ENCODE data around the gene RASA3.

RASA3 gene

DNA sequence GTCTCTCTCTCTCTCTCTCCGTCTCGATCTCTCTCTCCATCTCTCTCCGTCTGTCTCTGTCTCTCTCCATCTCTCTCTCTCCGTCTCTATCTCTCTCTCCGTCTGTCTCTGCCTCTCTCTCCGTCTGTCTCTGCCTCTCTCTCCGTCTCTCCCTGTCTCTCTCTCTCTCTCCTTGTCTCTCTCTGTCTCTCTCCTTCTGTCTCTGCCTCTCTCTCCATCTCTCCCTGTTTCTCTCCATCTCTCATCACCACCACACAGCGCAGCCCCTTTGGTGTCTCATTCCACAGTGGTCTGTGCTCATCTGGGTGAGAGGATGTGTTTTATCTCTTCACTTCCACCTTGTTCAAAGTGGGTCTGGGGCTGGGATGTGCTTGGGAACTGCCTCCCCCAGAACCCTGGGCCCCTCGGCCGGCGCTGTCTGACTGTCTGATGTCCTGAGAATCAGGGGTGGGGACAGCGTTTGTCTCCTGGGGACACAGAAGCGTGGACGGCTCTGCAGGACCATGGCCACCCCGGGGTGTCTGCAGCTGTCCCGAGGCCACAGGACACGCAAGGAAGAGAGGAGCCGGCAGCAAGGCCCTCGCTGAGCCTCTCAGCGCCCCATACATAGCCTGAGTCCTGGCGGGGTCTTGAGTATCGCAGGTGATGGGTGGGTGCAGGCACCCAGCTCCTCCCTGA, 118.3 kb downstream of the RASA3 start:
- no peak for DNase-seq

- no peak for DNase-seq
Observed at GRCh38 chr13:114013336-114013735, 119.1 kb downstream of the RASA3 start.

DNA sequence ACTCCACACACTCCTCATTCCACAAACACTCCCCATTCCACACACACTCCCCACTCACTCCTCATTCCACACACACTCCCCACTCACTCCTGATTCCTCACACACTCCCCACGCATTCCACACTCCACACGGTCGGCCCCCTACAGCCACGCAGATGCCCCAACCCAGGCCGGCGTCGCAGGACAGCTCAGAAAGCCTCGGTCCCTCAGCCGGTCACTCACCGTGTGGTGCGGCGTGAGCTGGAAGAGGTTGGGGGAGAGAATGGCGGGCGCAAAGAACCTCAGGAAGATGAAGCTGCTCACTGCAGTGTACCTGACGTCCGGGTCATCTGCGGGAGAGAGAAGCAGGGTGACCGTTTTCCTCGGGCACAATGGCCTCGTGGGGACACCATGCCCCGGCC, 119.5 kb downstream of the RASA3 start:
- DNase-seq: no peak

DNA sequence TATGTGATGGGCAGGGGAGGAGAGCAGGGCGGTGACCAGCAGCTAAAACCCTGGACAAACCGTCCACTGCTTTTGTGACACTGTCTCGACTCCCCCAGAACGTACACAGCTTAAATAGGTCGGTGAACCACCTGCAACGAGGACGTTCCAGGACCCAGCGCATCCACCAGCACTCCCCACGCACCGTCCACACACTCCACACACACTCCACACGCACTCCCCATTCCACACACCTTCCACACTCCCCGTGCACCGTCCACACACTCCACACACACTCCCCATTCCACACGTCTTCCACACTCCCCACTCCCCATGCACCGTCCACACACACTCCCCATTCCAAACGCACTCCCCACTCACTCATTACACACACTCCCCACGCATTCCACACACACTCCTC, 120.3 kb downstream of the RASA3 start:
- DNase-seq: no peak

DNA sequence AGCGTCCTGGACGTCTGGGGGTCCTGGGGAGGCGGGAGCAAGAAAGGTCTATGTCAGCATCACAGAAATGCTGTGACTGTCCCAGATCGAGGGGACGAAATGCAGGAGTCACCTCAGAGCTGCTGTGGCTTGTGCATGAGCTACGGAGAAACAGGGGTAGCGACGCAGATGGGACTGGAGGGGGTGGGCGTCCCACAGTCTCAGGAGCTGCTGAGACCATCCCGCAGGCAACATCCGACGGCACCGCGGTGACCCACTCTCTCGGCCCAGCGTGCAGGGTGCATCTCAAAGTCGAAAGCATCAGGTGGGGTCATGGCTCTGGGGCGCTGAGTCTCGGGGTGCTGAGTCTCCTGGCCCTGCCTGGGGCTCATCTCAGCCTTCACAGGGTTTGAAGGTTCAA, 121.2 kb downstream of the RASA3 start:
- no peak for DNase-seq

GRCh38 chr13:114010401-114011101, 121.9 kb downstream of the RASA3 start:
- no peak for DNase-seq

GRCh38 chr13:114009590-114010400, 122.6 kb downstream of the RASA3 start:
- no peak for DNase-seq

DNA sequence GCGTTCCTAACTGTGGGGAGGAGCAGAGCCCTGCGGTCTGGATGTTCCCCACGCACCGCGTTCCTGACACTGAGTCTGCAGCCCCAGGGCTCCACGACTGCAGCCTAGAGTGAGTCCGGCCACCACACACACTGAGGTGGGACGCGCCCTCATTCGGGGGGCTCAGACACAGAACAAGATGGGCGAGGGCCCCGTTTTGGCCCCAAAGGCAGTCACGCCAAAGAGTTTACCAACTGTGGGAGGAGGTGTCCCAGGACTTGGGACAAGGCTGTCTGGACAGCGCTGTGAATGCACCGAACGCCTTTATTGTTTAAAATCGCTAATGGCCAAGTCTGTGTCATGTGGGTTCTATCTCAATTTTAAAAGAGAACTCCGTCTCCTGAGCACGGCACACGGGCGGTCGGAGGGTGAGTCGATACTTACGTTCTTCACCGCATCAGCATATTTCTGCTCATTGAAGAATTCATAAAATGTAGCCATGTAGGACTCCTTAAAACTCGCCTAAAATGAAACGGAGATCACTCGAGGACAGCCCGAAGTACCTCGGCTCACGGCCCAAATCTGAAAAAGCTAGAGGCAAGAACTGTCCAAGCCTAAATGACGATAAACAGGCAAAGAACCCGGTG, 123.3 kb downstream of the RASA3 start:
- no peak for DNase-seq

DNA sequence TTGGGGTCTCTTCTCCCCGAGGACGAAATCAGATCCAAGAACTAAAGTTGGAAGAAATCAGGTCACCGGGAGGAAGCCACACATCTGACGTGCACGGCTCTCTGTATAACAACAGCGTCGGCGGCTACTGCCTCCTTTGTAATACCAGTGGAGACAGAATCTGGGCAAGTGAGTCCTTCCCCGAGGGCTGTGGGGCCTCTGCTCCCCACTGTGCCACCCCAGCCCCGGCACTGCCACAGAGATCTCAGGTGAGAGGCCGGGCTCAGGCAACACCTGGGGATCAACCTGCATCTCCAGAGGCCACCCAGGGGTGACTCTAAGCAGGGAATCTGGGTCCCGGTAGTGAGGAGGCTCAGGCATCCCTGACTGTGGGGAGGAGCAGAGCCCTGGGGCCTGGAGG, 124.9 kb downstream of the RASA3 start:
- DNase-seq: no peak

DNA sequence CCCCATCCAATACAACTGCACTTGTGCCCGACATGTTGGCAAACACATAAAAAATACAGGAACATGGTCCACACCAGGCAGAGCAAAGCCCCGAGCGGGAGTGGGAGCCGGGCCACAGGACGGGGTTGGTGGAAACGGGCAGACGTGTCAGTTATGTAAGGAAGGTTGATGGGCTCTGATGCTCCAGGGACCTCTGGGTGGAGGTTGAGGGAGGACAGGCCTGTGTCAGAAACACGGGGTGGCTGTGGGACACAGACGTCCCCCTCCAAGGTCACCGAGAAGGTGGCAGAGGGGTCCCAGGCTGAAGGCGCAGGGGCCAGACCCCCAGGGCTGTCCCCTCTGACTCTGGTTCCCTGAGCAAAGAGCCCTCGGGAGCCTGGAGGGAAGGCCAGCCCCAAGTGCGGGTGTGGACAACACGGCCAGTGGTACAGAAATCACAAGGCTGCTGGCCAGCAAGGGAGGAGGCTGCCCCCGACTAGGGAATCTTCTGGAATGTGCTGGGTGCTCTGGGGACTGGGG, 127.2 kb downstream of the RASA3 start:
- no peak for DNase-seq

DNA sequence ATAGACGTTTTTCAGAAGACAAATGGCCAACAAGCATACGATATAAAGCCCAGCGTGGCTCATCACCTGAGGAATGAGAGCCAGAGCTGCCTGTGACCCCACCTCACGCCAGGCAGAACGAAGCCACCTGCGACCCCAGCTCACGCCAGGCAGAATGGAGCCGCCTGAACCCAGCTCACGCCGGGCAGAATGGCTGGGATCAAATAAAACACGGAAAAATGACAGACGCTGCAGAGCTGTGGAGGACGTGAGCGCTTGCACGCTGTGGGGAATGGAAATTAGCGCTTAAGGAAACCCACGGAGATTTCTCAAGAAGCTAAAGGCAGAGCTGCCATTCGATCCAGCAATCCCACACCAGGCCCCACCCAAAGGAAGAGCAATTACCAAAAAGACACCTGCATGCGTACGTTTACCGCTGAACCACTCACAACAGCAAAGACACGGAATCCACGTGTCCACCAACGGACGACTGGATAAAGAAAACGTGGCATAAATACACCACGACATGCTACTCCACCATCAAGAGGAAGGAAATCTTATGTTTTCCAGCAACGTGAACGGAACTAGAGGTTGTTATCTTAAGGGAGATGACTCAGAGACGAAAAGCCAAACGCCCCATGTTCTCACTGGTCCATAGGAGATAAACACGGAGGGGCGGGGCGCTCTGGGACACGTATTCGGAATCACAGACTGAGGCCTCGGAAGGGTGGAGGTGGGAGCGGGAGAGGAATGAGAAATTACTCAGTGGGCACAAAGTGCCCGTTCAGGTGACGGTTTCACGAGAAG, 127.8 kb downstream of the RASA3 start:
- DNase-seq: no peak

DNA sequence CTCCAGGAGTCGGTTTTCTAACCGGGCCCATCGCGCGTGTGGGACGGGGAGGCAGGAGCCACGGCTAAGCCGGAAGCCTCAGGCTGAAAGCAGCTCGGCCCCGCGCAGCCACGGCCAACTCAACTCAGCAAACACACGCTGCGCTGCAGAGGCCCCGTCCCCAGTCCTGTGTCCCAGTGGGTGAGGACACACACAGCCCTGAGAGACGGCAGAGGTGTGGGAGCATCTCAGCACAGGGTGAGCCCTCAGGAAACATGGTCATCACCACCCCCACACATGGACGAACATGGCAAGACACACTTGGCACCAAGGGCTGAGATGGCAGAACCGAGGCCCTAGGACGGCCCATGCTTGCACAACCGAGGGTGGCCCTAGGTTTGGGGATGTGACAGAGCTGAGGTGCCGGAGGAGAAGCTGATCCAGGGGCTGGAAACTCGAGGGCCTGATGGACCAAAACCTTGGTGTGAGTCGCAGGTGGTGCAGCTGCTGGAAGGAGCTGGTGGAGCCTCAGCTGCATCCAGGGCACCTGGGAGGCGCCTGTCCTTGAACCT, 129.6 kb downstream of the RASA3 start:
- no peak for DNase-seq

GRCh38 chr13:114002009-114002544, 130.3 kb downstream of the RASA3 start:
- DNase-seq: no peak

DNA sequence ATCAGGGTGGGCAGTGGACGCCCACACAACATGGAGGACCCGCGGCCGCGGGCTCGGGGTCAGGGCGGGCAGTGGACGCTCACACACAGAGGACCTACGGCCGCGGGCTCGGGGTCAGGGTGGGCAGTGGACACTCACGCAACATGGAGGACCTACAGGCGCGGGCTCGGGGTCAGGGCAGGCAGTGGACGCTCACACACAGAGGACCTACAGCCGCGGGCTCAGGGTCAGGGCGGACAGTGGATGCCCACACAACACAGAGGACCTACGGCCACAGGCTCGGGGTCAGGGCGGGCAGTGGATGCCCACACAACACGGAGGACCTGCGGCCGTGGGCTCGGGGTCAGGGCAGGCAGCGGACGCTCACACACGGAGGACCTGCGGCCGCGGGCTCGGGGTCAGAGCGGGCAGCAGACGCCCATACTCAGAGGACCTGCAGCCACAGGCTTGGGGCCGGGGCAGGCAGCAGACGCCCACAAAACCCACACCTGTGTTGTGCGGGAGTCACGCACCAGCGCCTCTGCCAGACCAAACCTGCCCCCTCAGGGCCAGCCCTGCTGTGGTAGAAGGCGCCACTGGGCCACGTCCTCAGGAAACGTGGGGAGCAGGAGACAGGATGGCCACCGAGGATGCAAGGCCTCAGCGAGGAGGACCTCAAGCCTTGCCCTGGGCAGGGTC, 131.0 kb downstream of the RASA3 start:
- DNase-seq: no peak

DNA sequence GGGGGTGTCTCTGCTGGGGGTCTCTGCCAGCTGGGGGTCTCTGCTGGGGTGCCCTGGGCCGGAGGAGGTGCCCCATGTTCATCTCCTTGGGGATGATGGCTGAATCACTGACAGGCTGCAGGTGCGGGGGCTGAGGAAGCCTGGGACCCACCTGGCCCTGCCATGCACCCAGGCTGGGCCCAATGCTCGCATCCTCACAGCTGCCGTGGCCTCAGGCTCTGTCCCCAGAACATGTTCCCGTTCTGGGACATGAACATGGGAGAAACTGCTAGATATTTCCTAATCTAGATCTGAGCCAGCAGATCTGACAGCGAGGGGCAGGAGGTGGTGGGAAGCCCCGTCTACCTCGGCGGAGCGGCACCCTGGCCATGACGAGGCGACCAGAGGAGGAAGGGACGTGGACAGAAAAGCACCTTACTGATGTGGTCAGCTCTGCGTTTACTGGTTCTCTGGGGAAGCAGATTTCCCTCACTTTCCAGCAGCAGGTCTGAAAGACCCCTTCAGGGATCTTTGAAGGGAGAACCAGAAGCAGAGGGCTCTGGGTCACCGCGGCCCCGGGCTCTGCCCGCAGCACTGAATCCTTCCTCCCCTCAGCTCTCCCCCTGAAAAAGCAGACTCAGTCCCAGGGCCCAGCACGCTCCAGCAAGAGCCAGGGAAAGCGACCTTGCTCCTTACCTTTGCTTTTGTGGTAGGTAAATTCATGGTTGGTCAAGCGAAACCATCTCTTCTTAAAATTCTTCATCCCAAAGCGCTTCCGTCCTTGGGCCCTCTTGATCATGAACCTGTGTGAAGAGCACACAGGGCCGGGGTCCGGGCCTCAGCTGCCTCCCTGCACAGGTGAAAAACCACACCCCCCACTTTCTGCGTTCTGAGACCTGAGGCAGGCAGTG, 132.0 kb downstream of the RASA3 start:
- no peak for DNase-seq

DNA sequence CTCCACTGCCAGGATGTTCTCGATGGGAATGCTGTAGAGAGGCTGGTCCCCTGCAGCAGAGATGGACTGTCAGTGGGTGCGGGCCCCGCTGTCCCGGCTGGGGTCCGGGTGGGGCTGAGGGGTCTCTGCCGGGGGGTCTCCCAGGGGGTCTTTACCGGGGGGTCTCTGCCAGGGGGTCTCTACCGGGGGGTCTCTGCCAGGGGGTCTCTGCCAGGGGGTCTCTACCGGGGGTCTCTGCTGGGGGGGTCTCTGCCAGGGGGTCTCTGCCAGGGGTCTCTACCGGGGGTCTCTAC, 132.9 kb downstream of the RASA3 start:
- DNase-seq: no peak

DNA sequence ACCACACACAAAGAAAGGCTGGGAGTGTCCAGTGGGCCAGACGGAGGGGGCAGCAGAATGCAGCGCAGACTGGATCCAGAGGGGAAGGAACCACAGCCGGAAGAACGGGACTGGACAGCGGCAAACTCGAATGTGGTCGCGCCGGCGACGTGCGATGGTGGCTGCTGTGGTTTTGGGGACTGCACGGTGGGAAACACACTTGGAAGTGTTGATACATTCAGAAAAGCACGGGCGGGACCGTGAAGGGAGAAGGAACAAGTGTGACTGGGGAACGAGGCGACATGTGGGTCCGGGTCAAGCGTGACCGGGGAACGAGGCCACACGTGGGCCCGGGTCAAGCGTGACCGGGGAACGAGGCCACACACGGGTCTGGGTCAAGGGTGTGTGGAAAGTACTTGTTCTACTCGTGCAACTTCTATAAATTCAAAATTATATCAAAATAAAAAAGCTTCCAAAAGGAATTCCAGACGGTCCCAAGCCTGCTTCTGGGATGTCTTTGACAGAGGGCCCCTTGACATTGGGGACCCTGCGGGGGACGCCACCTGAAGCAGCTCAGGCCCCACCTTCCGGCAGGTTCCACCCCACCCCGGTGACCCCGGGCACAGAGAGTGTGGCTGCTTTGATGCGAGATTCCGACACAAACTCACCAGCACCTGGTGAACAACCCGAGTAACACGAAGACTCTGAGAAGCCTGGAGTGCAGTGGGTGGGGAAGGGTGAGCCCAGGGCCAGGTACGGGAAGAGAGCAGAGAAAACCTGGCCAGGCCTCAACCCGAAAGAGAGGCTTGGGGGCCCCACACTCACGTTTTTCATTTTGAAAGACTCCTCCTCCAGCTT, 133.4 kb downstream of the RASA3 start:
- DNase-seq: no peak

DNA sequence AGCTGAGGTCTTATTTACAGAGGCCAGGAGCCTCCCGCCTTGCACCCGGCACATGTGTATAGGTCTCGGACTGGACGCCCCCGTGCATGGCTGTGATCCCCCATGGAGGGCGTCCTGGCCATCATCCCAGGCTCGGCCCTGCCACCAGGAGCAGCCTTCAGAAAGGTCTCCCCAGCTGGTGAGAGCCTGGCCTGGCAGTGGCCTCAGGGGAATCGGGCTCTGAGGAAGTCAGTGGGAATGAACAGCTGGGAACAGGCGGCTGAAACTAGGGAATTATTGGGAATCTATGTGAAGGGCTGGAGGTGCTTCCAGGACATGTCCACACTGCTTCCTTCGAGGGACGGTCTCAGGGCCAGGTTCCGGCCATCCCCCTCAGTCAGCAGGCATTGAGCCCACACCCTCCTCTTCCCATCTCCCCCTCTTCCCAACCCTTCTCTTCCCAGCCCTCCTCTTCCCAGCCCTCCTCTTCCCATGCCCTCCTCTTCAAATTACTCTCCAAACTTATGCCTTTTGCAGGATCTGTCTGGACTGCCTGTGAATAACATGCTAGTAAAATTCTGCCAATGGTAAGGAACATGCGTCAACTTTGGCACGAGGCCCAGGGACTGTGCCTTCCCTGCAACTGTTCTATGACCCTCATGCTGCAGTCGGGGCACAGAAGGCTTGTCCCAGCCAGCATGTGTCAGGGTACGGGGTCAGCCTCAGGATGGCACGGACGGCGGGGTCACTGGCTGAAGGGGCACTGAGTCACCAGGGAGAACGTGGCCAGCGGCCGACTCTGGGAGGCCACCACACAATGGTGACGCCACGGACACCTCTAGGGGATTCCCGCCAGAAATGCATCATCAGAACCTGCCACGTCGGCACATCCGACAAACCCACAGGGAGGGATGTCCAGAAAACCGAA, 134.3 kb downstream of the RASA3 start:
- DNase-seq: no peak
